ENCODE measurements around the gene RIMKLB.
"Not testable (repeated sequence)": the region's sequence is repeated elsewhere in the genome, so short reads cannot be mapped to it uniquely, and the experiment has no call there.

Gene RIMKLB

DNA sequence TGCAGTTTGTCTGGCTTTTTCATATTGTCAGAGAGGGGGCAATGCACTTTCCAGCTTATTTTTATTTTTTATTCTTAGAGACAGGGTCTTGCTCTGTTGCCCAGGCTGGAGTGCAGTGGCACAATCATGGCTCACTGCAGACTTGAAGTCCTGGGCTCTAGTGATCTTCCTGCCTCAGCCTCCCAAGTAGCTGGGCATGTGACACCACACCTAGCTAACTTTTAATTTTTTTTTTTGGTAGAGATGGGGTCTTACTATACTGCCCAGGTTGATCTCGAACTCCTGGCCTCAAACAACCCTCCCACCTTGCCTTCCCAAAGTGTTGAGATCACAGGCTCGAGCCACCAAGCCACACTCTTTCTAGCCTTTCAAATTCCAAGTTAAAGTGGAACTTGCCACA lies 120.7 kb downstream of the RIMKLB start:
- no peak for DNase-seq (ENCODE audit: low read depth)

DNA sequence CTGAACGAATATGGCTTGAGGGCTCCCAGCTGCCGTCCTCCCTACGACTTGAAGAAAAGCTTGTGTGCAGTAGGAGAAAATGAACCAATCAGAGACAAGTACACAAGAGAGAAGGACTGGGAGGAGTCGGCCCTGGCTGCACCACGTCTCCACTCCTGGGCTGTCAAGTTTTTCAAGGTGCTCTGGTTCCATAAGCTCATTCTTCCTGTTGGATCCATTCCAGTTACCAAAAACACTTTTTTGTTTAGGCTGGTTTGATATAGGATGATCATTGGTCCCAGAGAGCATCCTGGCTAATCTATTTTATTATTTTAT lies 121.8 kb downstream of the RIMKLB start:
- no peak for DNase-seq (ENCODE audit: low read depth)

DNA sequence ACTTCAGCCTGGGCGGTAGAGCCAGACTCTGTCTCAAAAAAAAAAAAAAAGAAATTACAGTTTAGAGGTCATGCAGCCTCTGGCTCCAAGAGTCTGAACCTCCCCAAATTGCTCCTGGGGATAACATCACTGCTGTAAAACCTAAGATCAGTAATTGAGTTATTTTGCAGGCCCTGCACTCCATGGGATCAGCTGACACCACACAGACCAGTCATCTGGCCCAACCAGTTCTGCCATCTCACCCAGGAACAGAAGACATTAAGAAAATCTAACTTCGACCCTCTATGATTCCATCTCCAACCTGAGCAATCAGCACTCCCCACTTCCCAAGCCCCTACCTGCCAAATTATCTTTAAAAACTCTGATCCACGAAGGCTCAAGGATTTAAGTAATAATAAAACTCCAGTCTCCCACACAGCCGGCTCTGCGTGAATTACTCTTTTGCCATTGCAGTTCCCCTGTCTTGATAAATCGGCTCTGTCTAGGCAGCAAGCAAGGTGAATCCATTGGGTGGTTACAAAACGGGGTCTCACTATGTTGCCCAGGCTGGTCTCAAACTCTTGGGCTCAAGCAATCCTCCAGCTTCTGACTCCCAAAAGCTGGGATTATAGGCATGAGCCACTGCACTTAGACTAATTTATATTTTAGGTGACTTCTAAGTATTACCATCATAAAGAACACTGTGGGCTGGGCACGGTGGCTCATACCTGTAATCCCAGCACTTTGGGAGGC lies 123.1 kb downstream of the RIMKLB start:
- not testable (repeated sequence) for DNase-seq (ENCODE audit: low read depth)

DNA sequence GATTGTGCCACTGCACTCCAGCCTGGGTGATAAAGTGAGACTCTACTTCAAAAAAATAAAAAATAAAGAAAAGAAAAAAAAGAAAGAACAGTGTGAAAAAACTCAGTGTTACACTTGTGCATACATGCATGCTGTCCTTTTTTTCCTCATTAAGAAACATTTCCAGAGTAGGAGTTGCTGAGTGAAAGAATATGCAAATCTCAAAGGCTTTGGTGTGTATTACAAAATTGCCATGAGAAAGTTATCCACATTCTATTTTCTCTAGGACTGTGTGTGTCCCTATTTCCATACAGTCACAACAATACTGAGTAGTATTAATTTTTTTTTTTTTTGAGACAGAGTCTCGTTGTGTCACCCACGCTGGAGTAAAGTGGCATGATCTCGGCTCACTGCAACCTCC lies 123.8 kb downstream of the RIMKLB start:
- no peak for DNase-seq (ENCODE audit: low read depth)

DNA sequence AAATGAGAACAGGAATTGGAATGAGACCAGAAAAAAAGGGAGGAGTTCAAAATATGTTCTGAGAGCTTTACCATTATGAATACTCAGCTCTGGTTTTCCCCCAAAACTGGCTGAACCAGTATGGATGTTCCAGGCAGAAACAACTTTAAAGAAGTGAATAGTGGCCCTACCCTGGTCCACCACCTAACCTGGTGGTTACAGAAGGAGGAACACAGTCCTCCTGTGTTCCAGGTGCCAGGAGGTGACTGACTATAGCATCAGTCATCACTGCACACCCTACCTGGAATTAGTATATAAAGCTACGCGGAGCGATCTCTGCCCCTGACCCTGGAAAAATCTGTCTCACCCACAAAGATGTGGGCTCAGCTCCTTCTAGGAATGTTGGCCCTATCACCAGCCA lies 124.5 kb downstream of the RIMKLB start, which contains the start of gene A2ML1:
A2ML1 (plus strand) TSS at position 324 of the 400 bp plus-strand sequence; CDS start at position 355, 31 bp downstream.
- no peak for DNase-seq (ENCODE audit: low read depth)

DNA sequence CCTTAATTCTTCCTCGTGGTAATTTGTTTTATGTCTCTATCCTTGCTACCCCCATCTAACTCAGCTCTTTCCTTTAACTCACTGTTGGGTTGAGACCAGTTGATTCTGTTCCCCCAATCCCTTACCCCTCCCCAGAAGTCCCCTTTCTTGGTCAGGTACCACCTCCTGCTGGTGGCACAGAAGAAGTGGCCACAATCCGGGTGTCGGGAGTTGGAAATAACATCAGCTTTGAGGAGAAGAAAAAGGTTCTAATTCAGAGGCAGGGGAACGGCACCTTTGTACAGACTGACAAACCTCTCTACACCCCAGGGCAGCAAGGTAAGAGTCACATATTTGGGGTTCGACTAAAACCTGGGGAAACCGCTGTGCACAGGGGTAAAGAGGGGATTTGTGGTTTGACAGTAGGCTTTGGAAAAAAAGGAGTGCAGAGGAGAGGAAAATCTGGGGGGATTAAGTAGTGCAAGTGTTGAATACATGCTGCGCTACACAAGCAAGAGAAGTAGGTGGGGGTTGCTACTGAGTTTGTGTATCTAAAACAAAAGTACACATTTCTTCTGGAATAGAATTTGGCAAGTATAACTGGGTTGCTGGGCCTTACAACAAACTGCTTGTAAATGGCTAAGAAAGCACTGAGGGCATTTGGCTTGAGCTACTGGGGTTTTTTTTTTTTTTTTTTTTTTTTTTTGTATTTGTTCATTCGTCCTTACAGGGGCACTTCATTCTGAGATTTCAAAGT lies 125.9 kb downstream of the RIMKLB start:
- DNase-seq (ENCODE audit: low read depth), result no peak

DNA sequence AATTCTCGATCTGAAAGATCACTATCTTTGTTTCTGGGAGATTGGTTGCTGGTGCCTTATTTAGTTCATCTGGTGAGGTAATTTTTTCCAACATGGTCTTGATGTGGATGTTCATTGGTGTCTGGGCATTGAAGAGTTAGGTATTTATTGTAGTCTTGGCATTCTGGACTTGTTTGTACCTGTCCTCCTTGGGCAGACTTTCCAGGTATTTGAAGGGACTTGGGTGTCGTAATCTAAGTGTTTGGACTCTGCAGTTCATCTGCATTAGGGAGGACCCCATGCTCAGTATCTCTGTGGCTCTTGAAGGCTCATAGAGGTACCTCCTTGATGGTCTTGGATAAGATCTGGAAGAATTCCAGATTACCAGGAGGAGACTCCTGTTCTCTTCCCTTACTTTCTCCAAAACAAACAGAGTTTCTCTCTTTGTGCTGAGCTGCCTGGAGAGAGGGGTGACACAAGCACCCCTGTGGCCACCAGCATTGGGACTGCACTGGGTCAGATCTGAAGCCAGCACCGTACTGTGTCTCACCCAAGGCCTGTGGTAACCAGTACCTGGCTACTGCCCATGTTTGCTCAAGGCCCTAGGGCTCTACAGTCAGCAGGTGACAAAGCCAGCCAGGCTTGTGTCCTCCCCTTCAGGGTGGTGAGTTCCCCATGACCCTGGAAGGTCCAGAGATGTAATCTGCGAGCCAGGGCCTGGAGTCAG lies 129.9 kb downstream of the RIMKLB start:
- no peak for DNase-seq (ENCODE audit: low read depth)

DNA sequence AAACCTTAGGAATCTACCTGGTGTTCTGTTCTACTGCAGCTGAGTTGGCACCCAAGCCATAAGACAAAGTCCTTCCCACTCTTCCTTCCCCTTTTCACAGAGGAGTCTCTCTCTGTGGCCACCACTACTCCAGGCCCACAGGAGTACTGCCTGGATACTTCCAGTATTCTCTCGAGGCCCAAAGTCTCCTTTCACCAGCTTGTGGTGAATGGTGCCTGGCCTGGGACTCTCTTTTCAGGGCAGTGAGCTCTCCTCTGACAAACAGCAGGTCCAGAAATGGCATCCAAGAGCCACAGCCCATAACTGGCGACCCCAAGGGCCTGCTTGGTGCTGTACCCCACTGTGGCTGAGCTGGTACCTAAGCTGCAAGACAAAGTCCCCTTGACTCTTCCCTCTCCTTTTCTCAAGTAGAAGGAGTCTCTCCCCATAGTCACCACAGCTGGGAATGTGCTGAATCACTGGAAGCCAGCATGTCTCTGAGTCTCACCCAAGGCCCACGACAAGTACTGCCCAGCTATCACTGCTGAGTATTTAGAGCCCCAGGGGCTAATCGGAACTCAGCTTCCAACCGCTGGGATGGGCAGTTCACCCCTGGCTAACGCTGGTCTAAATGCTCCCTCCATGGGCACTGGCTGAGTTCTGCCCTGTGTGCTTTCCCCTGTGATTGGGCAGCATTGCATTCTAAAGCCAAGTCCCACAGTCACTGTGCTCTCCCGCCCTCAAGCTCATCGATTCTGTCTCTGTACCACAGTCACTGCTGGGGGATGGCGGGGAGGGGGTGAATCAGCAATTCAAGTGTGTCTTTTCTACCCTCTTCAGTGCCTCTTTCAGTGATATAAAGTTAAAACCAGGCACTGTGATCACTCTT lies 130.7 kb downstream of the RIMKLB start:
- DNase-seq (ENCODE audit: low read depth), result no peak

DNA sequence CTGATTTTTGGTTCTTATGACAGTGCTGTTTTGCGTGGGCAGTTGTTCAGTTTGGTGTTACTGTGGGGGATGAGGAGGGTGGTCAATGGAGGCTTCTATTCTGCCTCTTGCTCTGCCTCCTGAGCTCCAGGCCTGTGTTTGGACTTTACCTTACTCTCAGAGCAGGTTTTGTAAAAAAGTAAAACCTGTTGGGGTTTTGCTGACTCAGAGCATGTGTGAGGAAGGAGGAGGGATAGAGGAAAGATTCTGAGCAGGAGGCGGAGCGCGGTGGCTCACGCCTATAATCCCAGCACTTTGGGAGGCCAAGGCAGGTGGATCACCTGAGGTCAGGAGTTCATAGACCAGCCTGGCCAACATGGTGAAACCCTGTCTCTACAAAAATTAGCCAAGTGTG lies 131.3 kb downstream of the RIMKLB start:
- DNase-seq (ENCODE audit: low read depth), result no peak

DNA sequence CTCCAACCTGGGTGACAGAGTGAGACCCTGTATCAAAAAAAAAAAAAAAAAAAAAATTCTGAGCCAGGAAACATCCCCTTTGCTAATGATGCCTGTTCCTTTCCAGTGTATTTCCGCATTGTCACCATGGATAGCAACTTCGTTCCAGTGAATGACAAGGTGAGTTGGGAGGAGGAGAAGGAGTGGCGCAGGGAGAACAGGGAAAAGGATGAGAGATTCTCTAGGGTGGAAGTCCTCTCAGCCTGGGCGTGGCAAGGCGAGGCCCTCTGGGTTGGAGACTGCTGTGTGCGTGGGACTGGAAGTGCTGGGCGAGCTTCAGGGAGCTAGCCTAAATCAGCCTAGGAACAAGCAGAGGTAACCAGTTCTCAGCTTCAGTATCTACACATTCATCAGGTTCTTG lies 131.8 kb downstream of the RIMKLB start:
- DNase-seq (ENCODE audit: low read depth), result no peak

DNA sequence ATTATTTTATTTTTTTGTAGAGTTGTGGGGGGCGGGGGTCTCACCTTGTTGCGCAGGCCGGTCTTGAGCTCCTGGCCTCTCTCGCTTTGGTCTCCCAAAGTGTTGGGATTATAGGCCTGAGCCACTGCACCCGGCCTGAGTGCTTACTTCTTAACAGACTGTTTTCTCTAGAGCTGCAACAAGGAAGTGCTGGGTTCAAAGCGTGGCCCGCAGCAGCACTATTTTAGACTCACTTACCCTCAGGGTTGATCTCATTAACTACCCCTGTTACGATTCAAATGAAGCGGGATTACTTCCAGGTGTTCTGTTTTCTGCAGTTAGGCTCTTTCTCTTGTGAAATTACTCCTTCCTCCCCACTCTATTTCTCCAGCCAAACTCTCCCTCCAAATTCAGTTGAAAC lies 133.3 kb downstream of the RIMKLB start:
- DNase-seq (ENCODE audit: low read depth), result no peak

DNA sequence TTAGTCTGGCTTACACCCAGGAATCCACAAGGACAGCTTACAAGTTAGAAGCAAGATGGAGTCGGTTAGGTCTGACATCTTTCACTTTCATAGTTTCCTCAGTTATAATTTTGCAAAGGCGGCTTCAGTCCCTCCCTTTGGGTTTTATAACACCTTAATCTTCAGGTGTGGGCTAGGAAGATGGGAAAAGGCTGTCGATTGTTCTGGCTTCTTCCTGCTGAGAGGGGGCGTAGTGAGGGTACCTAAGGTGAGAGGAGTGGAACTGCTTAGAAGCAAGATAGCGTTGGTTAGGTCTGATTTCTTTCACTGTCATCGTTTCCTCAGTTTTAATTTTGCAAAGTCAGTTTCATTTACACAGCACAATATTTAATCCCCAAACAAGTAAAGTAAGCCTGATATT lies 134.7 kb downstream of the RIMKLB start:
- no peak for DNase-seq (ENCODE audit: low read depth)
